Measurements from ENCODE around the gene HPCAL1.

Gene HPCAL1

DNA sequence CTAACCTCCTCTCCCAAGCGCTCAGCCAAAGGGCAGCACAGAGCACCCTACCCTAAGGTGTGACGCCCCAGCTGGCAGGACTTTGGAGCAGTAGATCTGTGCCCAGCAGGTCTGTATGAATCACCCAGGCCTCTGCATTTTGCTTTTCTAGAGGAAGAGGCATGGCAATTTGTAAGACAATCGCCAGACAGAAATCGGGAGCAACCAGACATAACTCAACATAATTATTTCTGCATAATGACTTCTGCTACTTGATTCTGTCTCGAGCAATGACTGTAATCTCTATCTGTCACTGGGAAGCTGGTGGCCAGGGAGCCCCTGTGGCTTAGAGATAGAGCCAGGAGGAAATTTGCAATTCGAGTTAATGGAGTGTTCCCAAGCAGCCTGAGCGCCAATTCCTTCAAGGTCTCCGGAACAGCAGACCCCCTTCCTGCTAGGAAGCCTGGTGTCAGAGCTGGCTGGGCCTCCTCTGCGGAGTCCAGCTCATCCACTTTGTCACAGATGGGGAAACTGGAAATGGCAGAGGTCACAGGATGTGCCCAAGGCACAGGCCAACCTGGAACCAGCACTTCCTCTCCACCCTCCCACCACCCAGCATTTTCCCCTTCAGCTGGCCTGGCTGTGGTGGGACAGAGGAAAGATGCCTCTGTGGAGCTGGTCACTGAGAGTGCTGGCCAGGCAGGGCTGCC is 90.4 kb downstream of the HPCAL1 start:
- no peak for DNase-seq

DNA sequence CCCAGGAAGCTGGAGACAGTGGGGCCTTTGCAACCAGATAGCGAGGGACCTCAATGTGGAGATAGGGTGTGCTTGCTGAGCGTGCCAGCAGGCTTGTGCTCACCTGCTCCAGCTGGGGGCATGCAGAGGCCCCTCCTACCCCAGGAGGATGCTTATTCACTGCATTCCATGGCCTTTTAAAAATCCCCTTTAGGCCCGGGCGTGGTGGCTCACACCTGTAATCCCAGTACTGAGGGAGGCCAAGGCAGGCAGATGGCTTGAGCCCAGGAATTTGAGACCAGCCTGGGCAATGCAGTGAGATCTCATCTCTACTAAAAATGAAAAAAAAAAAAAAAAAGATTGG is 90.9 kb downstream of the HPCAL1 start:
- DNase-seq, result no peak

DNA sequence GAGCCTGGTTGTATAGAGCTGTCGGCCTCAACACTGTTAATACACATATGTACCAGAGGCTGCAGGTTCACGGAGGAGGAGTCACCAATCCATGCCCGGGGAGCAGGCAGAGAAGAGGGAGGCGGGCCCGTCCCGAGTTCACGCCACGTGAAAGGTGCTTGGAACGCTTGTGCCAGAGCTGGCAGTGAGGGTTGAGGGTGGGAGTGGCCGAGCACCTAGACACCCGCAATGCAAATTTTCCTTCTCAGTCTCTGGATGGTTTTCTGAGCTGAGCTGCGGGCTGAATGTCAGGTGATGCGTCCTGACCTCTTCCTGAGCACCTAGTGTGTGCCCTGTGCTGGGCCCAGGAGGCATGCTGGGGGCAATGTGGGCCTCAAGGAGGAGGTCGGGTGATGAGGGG is 93.2 kb downstream of the HPCAL1 start:
- DNase-seq, result no peak

DNA sequence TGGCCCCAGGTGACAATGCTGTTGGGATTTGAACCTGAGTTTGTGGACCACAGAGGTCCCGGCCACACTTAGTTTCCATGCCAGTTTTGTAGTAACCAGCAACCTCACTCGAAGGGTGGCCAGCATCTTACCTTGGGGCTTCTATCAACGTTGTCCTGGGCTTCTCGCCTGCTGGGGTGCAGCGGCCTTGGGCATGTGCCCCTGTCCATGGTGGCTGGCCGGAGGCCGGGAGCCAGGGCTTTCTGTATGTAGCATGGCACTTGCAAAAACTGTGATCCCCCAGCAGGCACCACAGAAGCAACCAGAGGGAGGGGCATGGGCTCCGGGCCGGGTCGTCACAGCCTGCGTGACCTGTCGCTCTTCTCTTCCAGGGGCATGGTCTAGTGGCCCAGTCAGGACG is 93.8 kb downstream of the HPCAL1 start:
- no peak for DNase-seq

DNA sequence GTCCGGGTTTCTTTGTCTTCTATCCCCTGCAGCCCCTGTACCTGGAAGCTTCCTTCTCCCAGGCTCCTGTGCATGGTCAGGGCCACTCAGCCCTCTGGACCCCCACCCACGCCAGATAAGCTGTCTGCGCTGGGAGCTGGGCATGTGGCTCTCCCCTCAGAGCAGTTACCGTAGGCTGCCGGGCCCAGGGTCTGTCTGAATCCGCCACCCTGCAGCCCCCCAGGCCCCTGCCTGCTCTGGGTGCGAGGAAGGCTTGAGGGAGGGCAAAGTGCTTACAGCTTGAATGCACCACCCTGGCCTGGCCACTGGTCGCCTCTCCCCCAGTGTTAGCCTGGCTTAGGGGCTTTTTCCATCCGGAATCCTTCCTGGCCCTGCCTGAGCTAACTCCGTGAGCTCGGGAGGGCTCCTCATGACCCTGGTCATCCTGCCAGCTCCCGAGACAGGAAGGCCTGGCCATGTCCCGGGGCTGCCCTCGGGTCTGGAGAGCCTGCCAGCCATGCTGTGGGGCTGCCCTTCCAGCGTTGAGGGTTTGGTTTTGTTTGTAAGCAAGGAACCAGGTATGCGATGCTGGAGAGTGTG is 94.7 kb downstream of the HPCAL1 start:
- DNase-seq, result no peak

DNA sequence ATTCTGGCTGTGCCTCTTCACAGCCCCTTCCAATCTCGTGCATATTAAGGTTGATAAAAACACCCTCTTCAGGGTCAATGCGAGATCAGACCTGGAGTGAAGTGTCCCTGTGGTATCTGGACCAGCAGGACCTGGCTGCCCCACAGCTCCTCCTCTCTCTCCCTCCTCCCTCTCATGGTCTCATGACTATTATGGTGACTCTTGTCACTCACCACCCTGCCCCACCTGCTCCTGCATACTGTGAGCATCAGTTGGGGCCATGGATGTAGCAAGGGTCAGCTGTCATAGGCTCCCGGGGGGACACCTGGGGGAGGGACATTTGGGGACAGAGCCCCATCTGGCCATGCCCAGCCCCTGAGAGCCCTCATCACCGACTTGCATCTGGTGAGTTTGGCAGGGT is 95.2 kb downstream of the HPCAL1 start:
- no peak for DNase-seq

DNA sequence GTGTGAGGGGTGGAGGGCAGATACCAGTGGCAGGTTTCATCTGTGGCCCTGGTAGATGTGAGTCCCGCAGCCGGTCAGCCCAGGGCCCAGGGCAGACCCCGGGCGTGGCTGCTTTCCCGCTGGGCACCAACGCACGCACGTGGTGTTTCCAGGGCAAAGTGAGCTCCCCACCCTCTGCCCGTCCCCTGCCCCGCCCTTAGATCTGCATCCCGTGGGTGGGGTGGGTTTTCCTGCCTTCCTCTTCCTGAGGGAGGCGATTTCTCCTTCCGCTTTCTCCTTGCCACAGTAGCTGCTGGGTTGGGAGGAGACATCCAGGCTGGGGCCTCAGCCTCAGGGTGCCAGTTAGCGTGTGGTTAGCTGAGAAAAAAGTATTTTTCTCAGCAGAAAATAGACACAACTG is 95.8 kb downstream of the HPCAL1 start:
- no peak for DNase-seq

DNA sequence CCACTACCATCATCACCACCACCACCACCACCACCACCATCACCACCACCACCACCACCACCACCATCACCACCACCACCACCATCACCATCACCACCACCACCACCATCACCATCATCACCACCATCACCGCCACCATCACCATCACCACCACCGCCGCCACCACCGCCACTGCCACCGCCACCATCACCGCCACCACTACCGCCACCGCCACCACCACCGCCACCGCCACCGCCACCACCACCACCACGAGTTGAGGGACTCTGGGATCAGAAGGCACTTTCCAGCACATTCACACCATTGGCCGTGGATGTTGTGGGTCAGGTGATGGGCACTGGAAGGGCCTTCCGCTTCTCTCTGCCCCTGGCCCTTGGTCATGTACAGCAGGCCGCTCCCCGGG is 96.7 kb downstream of the HPCAL1 start:
- DNase-seq, result no peak

DNA sequence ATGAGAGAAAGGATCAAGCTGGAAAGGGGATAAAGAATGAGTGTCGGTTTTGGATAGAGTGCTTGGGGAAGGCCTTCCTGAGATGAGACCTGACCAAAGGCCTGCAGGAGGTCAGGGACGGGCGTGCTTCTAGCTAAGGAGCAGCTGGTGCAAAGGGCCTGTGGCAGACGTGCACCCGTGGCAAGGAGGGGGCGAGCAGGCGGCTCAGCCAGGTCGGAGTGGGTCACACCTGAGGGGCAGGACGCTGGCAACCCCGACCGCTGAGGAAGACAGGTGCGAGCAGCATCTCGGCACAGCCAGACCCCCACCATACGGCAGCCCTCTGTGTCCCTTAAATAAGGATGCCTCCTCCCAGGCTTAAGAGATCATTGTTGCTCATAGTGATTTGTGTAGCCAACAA is 97.3 kb downstream of the HPCAL1 start:
- DNase-seq, result no peak

DNA sequence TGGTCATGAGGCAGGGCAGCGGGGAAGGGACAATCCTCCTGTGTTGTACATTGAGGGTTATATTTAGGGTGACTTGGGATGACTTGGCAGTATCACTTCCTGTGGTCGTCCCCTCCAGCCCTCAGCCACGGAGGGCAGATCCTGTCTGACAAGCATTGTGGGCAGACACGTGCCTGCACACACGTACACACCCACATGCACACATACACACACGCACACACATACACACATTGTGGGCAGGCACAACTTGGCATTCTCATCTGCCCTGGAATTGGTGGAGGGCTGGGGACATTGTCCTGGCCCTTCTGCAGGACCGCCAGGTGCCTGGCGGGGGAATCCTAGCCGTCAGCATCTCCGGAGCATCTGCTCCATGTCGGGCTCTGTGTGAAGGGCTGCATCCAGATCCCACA is 97.9 kb downstream of the HPCAL1 start:
- no peak for DNase-seq

DNA sequence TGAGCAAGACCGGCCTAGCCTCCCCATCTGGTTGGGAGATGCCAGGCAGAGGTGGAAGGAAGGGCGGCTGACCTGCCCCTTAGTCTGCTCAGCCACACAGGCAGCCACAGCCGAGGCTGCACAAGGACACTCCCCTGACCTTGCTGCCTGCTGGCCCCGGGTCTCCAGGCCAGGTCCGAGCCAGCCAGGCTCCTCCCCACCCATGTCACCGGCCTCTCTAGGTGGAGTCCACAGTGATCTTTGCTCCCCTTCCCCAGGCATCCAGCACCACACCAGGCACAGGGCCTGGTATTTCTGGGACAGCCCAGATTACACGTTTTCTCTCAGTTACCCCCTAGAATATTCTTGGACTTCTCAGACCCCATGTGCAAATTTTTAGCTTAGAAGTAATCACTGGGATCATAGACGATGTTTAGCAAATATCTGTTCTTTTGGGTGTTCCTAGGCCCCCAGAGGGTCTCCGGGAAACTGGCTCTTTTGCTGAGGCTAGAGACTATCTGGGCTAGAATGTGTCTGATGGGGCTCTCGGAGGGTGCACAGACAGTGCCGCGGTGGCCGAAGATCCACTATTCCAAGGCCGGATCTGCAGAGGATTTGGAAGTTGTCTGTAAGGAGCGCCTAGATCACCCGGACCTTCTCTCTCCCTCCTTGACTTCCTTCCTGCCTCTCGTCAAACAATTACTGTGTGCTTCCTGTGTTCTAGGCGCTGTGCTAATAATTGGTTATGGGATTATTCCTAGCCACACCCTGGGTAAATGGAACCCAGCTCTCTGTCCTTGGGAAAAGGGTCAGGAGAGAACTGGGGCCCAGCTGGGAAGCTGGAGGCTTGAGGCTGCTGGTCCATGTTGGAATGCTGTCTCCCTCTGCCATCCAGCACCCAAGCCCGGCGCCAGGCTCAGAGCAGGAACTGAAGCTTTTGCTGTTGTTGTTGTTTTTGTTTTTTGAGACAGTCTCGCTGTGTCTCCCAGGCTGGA is 98.6 kb downstream of the HPCAL1 start:
- DNase-seq, result no peak

DNA sequence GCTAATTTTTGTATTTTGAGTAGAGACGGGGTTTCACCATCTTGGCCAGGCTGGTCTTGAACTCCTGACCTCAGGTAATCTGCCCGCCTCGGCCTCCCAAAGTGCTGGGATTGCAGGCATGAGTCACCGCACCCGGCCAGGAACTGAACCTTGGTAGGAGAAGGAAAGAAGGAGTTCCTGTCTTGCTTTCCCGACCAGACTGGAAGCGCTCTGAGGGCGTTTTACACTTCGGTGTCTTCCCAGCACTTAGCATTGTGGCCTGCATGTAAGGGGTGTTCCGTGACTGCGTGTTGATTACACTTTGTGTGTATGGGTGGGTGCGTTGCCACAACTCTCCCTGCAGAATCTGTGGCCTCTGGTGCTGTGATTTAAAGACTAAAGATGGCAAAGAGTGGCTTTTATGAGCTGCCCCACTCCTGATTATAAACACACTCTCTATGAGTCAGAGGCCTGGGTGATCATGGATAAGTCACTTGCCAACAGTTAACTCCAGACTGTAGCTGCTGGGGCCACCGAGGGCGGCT is 99.4 kb downstream of the HPCAL1 start:
- DNase-seq, result no peak

DNA sequence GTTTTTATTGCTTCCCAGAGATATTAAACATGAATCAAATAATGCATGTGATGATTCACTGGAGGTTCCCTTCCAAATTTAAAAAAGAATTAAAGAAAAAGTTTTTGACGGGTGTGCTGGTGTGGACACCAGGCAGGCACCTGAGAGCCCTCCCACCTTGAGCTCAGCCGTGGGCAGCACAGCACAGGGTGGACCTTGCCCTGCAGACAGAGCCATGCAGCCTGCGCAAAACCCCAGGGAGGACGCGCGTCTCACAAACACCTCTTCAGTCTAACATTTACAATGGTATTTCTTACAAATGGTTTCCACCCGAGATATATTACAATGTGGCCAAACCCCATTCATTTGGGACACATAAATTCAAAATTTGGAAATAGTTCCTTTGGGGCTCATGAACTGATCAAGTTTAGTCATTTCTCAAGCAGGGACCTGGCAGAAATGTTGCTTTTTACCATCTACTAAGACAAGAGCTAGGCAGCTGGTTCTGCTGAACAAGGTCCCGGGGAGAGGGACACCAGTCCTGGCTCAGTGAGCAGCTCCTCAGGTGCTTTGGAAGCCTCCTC is 100.0 kb downstream of the HPCAL1 start:
- no peak for DNase-seq

DNA sequence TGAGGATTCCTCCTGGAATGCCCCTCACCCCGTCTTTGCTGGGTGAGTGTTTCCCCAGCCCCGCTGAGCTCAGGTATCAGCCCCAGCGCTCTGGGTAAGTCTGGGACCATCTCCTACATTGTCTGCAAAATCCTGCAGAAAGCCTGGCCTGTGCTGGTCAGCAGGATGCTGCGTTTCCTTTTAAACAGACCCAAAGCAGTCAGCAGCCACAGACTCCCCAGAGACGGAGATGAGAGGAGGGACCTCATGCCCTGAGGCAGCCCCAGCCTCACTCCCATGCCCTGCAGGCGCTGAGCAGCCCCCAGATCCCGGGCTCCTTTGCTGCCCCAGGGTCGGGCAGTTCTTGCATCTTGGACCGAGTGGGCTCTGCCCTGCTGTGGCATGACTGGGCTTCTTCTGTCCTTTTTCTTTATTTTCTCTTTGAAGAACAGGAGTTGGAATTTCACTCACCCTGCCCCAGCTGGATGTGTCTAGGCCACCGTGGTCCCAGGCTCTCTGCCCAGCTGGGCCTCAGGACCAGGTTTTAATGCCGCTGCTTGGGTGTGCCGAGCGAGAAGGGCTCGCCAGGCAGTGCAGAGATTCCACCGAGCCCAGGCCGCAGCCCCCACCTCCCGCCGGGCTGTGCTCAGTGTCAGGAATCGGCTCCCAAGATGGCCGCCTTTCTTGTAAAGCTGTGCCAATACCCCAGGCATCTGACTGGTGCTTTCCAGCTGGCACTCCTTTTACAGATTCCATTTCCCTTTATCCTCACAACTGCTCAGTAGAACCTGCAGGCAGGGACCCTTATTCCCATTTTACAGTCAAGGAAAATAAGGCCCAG is 101.8 kb downstream of the HPCAL1 start:
- DNase-seq, result peak; percentile 43

DNA sequence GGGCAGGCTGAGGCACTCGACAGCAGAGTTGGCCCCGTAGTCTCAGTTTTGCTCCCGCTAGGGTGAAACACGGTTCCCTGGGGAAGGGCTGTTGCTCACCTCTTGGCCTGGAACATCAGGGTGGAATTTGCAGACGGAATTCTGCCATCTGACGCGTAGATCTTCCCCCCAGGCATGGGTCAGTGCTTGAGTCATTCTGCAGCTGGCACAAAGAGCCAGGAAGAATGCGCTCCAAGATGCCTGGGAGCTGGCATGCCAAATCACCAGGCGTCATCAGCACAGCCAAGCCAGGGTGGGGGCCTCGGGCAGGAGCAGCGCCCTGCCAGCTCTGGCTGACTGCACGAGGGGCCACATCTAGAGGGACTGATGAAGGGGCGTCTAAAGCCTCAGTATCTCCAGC is 102.7 kb downstream of the HPCAL1 start:
- peak; percentile 50 for DNase-seq

DNA sequence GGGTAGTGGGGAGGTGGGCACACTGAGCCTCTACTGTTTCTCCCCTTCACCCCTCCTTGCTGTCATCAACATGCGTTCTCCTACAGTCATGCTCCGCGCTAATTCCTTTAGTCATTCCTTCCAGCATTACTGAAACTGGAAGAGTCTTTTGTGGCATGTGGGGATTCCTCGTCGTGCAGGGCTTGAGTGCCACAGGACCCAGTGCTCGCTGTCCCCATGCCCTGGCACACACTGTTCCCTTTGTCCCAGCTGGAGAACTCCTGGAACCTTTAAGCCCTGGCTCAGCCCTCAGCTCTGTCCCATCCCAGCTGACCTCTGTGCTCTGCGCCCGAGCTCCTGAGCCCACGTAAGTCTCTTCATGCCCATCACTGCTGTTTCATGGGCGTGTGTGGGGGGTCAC is 103.3 kb downstream of the HPCAL1 start:
- DNase-seq, result no peak

DNA sequence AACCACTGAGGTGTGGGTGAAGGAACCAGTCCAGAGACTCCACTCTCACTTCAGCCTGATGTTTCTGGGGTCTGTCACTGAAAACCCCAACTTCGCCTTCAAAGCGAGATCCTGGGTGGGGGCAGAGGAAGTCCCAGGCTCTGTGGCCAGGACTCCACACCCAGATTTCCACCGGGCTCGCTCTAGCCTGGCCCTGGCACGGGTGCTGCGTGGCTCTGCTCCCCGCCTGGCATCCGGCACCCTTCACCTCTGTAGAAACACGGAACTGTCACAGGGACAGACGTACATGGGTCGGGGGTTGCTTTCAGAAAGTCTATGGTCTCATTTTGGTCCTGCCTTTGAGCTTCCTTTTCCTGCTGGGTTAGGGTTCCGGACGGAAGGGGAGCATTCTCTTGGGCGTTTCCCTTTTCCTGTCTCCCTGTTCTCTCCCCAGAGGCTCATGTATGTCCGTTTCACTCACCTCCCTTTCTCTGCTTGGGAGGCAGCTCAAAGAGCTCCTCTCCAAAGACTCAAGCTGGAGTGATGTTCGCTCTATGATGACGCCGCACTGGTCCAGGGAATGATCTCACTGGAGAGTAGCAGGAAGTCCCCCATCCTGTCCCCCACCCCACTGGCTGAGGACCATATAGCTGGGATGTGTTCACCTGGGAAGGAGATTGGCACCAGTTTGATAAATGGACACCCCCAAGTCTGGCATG is 103.9 kb downstream of the HPCAL1 start:
- no peak for DNase-seq

DNA sequence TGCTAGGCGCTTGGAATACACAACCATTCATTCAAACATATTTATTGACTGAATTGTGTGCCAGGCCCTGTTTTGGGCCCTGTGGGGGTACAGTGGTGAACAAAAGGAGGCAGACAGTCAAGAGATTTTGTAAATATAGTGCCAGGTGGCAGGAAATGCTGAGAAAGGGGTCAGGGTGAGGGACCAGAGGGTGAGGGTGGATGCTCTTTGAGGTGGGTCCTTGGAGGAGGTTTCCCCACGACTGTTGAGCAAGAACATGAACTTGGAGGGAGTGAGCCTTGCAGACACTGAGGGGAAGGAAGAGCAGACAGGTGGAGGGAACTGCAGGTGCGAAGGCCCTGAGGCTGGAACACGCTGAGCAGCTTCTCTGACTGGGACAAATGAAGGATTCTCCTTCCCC is 104.7 kb downstream of the HPCAL1 start:
- no peak for DNase-seq

DNA sequence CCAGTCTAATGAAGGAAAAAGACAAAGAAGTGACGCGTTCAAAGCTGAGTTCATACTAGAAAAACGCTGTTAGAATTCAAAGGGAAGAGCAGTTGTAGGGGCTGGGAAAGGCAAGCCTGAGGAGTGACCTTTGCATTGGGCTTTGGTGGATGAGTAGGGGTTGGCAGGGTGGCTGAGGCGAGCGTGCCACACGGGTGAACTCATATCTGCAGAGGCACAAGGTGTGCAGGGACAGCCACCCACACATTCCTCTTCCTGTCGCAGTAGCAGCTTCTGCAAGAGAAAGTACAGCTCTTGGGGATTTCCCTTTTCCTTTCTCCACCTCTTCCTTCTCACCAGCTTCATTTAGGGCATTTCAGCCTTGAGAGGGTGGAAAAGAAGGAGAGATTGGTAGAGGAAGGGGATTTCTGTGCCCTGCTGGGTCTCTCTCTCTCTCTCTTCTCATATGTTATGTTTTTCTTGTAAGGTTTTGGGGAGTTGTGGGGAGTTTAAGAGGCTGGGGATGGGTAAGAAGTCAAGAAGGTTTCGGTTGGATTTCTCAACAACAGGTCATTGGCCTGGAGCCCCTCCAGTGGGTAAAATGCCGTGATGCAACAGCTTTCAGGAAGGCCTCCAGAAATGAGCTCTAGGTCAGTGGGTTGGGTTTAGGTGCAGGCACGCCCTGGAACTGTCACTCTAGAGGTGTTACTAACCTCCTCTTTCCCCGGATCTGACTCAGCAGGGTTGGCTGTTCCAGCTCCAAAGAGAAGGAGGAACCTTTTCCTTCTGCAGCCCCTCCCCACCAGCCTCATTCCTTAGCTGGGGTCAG is 105.3 kb downstream of the HPCAL1 start:
- no peak for DNase-seq

DNA sequence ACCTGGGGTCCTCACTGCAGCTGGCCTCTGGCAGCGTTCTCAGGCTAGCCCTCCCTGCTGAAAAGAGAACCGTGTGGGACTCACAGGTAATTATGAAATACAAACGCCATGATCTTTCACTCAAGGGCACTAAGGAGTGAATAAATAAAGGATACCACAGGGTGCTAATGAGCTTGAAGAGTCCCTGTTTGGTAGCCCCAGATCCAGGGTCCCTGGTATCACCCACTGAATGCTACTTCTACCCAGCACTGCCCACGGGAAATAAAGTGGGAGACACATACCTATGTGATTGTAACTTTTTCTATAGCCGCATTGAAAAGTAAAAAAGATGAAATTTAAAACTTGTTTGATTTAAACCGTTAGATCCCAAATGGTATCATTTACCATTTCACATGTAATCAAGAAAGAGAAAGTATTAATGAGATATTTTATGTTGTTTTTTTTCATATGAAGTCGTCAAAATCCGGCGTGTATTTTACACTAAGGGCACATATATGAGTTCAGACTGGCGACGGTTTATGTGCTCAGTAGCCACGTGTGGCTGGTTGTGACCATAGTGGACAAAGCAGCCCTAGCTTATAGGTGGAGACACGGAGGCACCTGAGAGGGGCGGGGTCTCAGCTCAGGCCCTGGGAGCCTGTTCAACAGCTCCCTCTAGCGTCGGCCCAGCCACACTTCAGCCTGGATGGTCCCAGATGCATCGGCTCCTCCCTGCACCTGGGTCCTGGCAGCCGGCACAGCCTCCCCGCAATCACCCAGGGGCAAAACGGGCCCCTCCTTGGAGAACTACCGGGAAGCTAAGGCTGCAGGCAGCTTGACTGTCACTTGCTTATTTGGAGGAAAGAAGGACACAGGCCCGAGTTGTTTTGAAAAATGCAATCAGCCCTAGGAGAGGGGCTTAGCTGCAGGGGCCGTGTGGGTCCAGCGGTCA is 106.2 kb downstream of the HPCAL1 start:
- DNase-seq, result peak; percentile 92

All from NCI-H1694 treated with DMSO at 0.1 percent for 48 hours (cell line).